Lower lobe of right lung (tissue), 2 donors: ENCODE data around the gene SAMSN1. TPM values are rescaled to one million over a fixed set of nuclear protein-coding genes. Genes with fewer than 3 reads are reported as not detected.

Source experiments
- ATAC-seq, 2 donors: fragments of 200-7000 bp; cut with Tn5 transposase; one replicate each; pipeline ENCODE4 v1.9.1; 2020 to 2022; ENCODE audit warnings: mild to moderate bottlenecking in 2 of 2, moderate library complexity in 2 of 2
- DNase-seq: peaks from one replicate; pipeline ENCODE4 v3.0.0-alpha.2; 2020
- H3K27ac ChIP-seq: fragments of 200-600 bp; one replicate; pipeline ENCODE4 v1.8.0; 2022
- H3K27me3 ChIP-seq: fragments of 200-600 bp; one replicate; pipeline ENCODE4 v1.8.0; 2022; ENCODE audit warnings: low read depth
- H3K36me3 ChIP-seq: fragments of 200-600 bp; one replicate; pipeline ENCODE4 v1.8.0; 2022; ENCODE audit warnings: mild to moderate bottlenecking
- H3K4me1 ChIP-seq: fragments of 200-600 bp; one replicate; pipeline ENCODE4 v1.8.0; 2022
- H3K4me3 ChIP-seq: fragments of 200-600 bp; one replicate; pipeline ENCODE4 v1.8.0; 2022; ENCODE audit warnings: mild to moderate bottlenecking
- H3K9me3 ChIP-seq: fragments of 200-600 bp; one replicate; pipeline ENCODE4 v1.8.0; 2022
- CTCF ChIP-seq: fragments of 200-600 bp; IDR thresholded peaks from one replicate; pipeline ENCODE4 v1.8.0; 2022; ENCODE audit warnings: antibody characterized with exemption, mild to moderate bottlenecking
- intact Hi-C: fragments of 100-400 bp; cut with DNase I; formaldehyde crosslinking; loops from one replicate; pipeline ENCODE4 v1.11.0; 2022
- long read RNA-seq: library from polyadenylated mRNA; unstranded; transcript quantifications from one replicate; pipeline ENCODE4 v2.0.0, GENCODE V29; 2021
- total RNA-seq: library from RNA; stranded (reverse); fragmentation: NEBNext Ultra II Directional; extraction: Animal tissue kit (Norgen Biotek cat#: 25700); gene quantifications from one replicate; pipeline ENCODE4 v1.2.1, GENCODE V29; 2021
- donor health status: DM: no; HTN: yes; CAD: no; lungs with severe emphysema.

The SAMSN1 gene
- total RNA-seq = 21.5 TPM
- long read RNA-seq, transcript SAMSN1-204 (8 exons, 1,888 nt) = major isoform, 16 of 21 reads
- long read RNA-seq, partial matches to known transcripts = 3 of 21 reads
- long read RNA-seq, other reads (novel, unspliced or antisense) = 2 of 21 reads

- no peaks in the 10 kb centered on the region for H3K36me3 ChIP-seq
- DNase-seq (peak; percentile 64), ATAC-seq (peak; percentile 81 to 90)
- no peak for TF ChIP-seq CTCF
- H3K27me3 ChIP-seq = no peaks in the 10 kb centered on the region
- no peaks in the 10 kb centered on the region for H3K9me3 ChIP-seq
- H3K4me1 ChIP-seq = no peaks in the 10 kb centered on the region
- intact Hi-C loops = no loop called here
- H3K27ac ChIP-seq = peak within 1 kb of the TSS; percentile 70
- peak within 1 kb of the TSS; percentile 45 for H3K4me3 ChIP-seq
Observed at GRCh38 chr21:14545906-14546480, at the start of gene SAMSN1. Gene SAMSN1, minus strand, starts transcription at chr21:14546315. Its CDS starts 54 bp downstream, at chr21:14546261.

- Histone ChIP-seq H3K27me3 (no peaks in the 10 kb centered on the region), H3K9me3 (no peaks in the 10 kb centered on the region), H3K4me3 (no peak overlapping the region), H3K4me1 (peaks cover 8% of the 10 kb centered on the region), H3K27ac (no peak overlapping the region), H3K36me3 (no peaks in the 10 kb centered on the region)
- intact Hi-C loops = no loop called here
- TF ChIP-seq CTCF = no peak
- ATAC-seq = no peak
- no peak for DNase-seq
Observed at GRCh38 chr21:14595449-14595848, 49.3 kb upstream of the SAMSN1 start.

- DNase-seq (no peak), ATAC-seq (no peak)
- Histone ChIP-seq H3K36me3 (no peaks in the 10 kb centered on the region), H3K4me1 (peaks cover 8% of the 10 kb centered on the region), H3K27ac (no peak overlapping the region), H3K27me3 (no peaks in the 10 kb centered on the region), H3K9me3 (no peaks in the 10 kb centered on the region), H3K4me3 (no peak overlapping the region)
- intact Hi-C loops = no loop called here
- TF ChIP-seq CTCF = no peak
Observed at GRCh38 chr21:14594967-14595366, 48.9 kb upstream of the SAMSN1 start.

GRCh38 chr21:14593230-14593629, 47.1 kb upstream of the SAMSN1 start:
- Histone ChIP-seq H3K27ac (no peak overlapping the region), H3K4me3 (no peak overlapping the region), H3K4me1 (peaks cover 8% of the 10 kb centered on the region), H3K9me3 (no peaks in the 10 kb centered on the region), H3K27me3 (no peaks in the 10 kb centered on the region), H3K36me3 (no peaks in the 10 kb centered on the region)
- intact Hi-C loops = no loop called here
- no peak for DNase-seq
- TF ChIP-seq CTCF = no peak
- no peak for ATAC-seq

GRCh38 chr21:14592296-14593000, 46.3 kb upstream of the SAMSN1 start:
- no peaks in the 10 kb centered on the region for H3K27me3 ChIP-seq
- H3K9me3 ChIP-seq = no peaks in the 10 kb centered on the region
- intact Hi-C loops = no loop called here
- H3K27ac ChIP-seq = peak overlapping the region; percentile 18
- no peak overlapping the region for H3K4me3 ChIP-seq
- no peak for TF ChIP-seq CTCF
- ATAC-seq = peak in 1 of 2 donors; percentile 43
- no peaks in the 10 kb centered on the region for H3K36me3 ChIP-seq
- DNase-seq = no peak
- peaks cover 8% of the 10 kb centered on the region for H3K4me1 ChIP-seq
